ENCODE data around the gene ALOX15. TPM values are rescaled to one million over a fixed set of nuclear protein-coding genes. Genes with fewer than 3 reads are reported as not detected.

Gene ALOX15
- total RNA-seq, 1 experiment from 2014 or later: not detected

GRCh38 chr17:4602041-4602440 is 39.4 kb downstream of the ALOX15 start:
- intact Hi-C loops (cut with micrococcal nuclease; ENCODE audit: unreplicated experiment) (no loop called here), in situ Hi-C loops (cut with HindIII; ENCODE audit: low pct_unique_long_range_greater_than_20kb, low sequenced_read_pairs) (no loop called here)
- H3K27ac ChIP-seq (ENCODE audit: low read length): no peak overlapping the region
- ATAC-seq (no peak), DNase-seq (ENCODE audit: low read depth, low spot score) (no peak)
- ChIA-PET CTCF (no interaction called here), POLR2A (interaction anchor here (0.7 kb wide), 1 partner anchor 70 kb away, joined by 3 read pairs; no protein-coding TSS in a partner anchor)
- H3K9me3 ChIP-seq (ENCODE audit: control insufficient read depth, insufficient read depth, low read depth, low read length): no peaks in the 10 kb centered on the region
- H3K4me3 ChIP-seq (ENCODE audit: low read depth in 2 of 2, low read length in 2 of 2): no peak overlapping the region
- H3K4me1 ChIP-seq (ENCODE audit: control insufficient read depth, insufficient read depth, low read length): no peaks in the 10 kb centered on the region
- no TSS peak for BruUV-seq (replicated peaks)
- TF ChIP-seq REST (IDR thresholded peaks at IDR 0.05; ENCODE audit: insufficient read depth in 1 of 2, low read depth in 2 of 2, low read length in 1 of 2) (no peak), SIN3A (IDR thresholded peaks at IDR 0.05; ENCODE audit: borderline replicate concordance, insufficient read depth, low read depth, low read length) (no peak), CTCF (IDR thresholded peaks at IDR 0.05) (no peak), POLR2AphosphoS5 (IDR thresholded peaks at IDR 0.05; ENCODE audit: low read depth, low read length) (no peak), TCF7L2 (IDR thresholded peaks at IDR 0.05; ENCODE audit: low read depth, low read length) (no peak)
- H3K36me3 ChIP-seq (ENCODE audit: control insufficient read depth, insufficient read depth, low read length): no peaks in the 10 kb centered on the region
- no peaks in the 10 kb centered on the region for H3K27me3 ChIP-seq (ENCODE audit: control insufficient read depth, insufficient read depth, low read length)

- Histone ChIP-seq H3K4me1 (ENCODE audit: control insufficient read depth, insufficient read depth, low read length) (no peaks in the 10 kb centered on the region), H3K9me3 (ENCODE audit: control insufficient read depth, insufficient read depth, low read depth, low read length) (no peaks in the 10 kb centered on the region), H3K27ac (ENCODE audit: low read length) (no peak overlapping the region), H3K27me3 (ENCODE audit: control insufficient read depth, insufficient read depth, low read length) (no peaks in the 10 kb centered on the region), H3K36me3 (ENCODE audit: control insufficient read depth, insufficient read depth, low read length) (no peaks in the 10 kb centered on the region), H3K4me3 (ENCODE audit: low read depth in 2 of 2, low read length in 2 of 2) (no peak overlapping the region)
- BruUV-seq (replicated peaks): no TSS peak
- no peak for DNase-seq (ENCODE audit: low read depth, low spot score)
- intact Hi-C loops (cut with micrococcal nuclease; ENCODE audit: unreplicated experiment) (no loop called here), in situ Hi-C loops (cut with HindIII; ENCODE audit: low pct_unique_long_range_greater_than_20kb, low sequenced_read_pairs) (no loop called here)
- no peak for ATAC-seq
- CTCF ChIA-PET: no interaction called here
- POLR2A ChIA-PET: no interaction called here
- no peak for TF ChIP-seq CTCF (IDR thresholded peaks at IDR 0.05)
These were observed 40.2 kb downstream of the ALOX15 start for GRCh38 chr17:4601326-4601725.

- BruUV-seq (replicated peaks): no TSS peak
- TF ChIP-seq REST (IDR thresholded peaks at IDR 0.05; ENCODE audit: insufficient read depth in 1 of 2, low read depth in 2 of 2, low read length in 1 of 2): no peak
- TF ChIP-seq SIN3A (IDR thresholded peaks at IDR 0.05; ENCODE audit: borderline replicate concordance, insufficient read depth, low read depth, low read length): no peak
- no peak for TF ChIP-seq CTCF (IDR thresholded peaks at IDR 0.05)
- TF ChIP-seq POLR2AphosphoS5 (IDR thresholded peaks at IDR 0.05; ENCODE audit: low read depth, low read length): no peak
- no peak for TF ChIP-seq TCF7L2 (IDR thresholded peaks at IDR 0.05; ENCODE audit: low read depth, low read length)
- ATAC-seq (peak; percentile 33; the same call in 1 of the 2 replicates), DNase-seq (ENCODE audit: low read depth, low spot score) (no peak)
- ChIA-PET POLR2A (no interaction called here), CTCF (interaction anchor here (0.5 kb wide), 1 partner anchor 128 kb away, joined by 6 read pairs; no protein-coding TSS in a partner anchor)
- Histone ChIP-seq H3K9me3 (ENCODE audit: control insufficient read depth, insufficient read depth, low read depth, low read length) (no peaks in the 10 kb centered on the region), H3K27me3 (ENCODE audit: control insufficient read depth, insufficient read depth, low read length) (no peaks in the 10 kb centered on the region), H3K36me3 (ENCODE audit: control insufficient read depth, insufficient read depth, low read length) (no peaks in the 10 kb centered on the region), H3K27ac (ENCODE audit: low read length) (no peak overlapping the region), H3K4me3 (ENCODE audit: low read depth in 2 of 2, low read length in 2 of 2) (no peak overlapping the region), H3K4me1 (ENCODE audit: control insufficient read depth, insufficient read depth, low read length) (no peaks in the 10 kb centered on the region)
- intact Hi-C loops (cut with micrococcal nuclease; ENCODE audit: unreplicated experiment) (no loop called here), in situ Hi-C loops (cut with HindIII; ENCODE audit: low pct_unique_long_range_greater_than_20kb, low sequenced_read_pairs) (no loop called here)
These were observed 40.9 kb downstream of the ALOX15 start for GRCh38 chr17:4600563-4600962.

All from Panc1 (cell line).